Endometrial microvascular endothelial cells (primary cell): ENCODE measurements around the gene OGT. TPM values are rescaled to one million over a fixed set of nuclear protein-coding genes. Genes with fewer than 3 reads are reported as not detected.
"Not testable (repeated sequence)": the region's sequence is repeated elsewhere in the genome, so short reads cannot be mapped to it uniquely, and the experiment has no call there.

Source experiments
- in situ Hi-C: cut with HindIII; loops from 2 replicates; pipeline ENCODE4 v1.10.0; 2017; ENCODE audit warnings: low sequenced_read_pairs, low pct_unique_long_range_greater_than_20kb; ENCODE audit errors: inconsistent ontology term
- total RNA-seq: library from RNA; depleted of rRNA; stranded (reverse); fragments of >200 nt; gene quantifications from one replicate; pipeline ENCODE4 v1.2.3, GENCODE V29; 2015; ENCODE audit errors: inconsistent ontology term

The OGT gene
- 46.6 TPM for total RNA-seq

- in situ Hi-C loops: no loop called here
Observed at GRCh38 chrX:71532753-71533425, at the start of gene OGT. TSS of gene OGT (plus strand) at chrX:71533104. CDS start at chrX:71533300, 196 bp downstream.

DNA sequence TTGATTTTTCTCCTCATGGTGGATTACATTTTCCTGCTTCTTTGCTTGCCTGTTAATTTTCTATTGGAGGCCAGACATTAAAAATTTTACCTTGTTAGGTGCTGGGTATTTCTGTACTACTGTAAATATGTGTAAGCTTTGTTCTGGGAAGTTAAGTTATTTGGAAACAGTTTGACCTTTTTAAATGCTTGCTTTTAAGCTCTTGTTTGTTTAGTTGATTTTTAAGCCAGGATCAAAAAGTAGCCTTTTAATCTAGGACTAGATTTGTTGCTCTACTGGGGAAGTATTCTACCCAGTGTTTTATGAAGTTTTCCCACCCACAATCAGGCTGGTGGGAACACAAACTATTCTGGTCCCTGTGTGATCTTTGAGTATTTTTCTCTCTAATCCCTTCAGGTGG is 45.1 kb upstream of the OGT start:
- in situ Hi-C loops: no loop called here

GRCh38 chrX:71489540-71489939 is 43.4 kb upstream of the OGT start:
- in situ Hi-C loops: no loop called here

GRCh38 chrX:71492231-71493065 is 40.5 kb upstream of the OGT start:
- in situ Hi-C loops: no loop called here

GRCh38 chrX:71493111-71493613 is 39.7 kb upstream of the OGT start:
- in situ Hi-C loops: no loop called here

GRCh38 chrX:71495979-71496378 is 36.9 kb upstream of the OGT start:
- in situ Hi-C loops: not testable (repeated sequence)

DNA sequence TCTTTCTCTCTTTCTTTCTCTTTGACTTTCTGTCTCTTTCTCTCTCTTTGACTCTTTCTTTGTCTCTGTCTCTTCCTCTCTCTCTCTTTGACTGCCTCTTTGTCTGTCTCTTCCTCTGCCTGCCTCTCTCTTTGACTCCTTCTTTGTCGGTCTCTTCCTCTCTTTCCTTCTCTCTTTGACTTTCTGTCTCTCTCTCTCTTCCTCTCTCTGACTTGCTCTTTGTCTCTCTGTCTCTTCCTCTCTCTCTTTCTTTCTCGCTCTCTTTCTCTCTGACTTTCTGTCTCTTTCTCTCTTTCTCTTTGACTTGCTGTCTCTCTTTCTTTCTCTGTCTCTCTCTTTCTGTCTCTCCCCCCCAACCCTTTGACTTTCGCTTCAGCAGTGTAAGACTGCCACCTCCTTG is 36.4 kb upstream of the OGT start:
- in situ Hi-C loops: no loop called here

GRCh38 chrX:71502080-71502479 is 30.8 kb upstream of the OGT start:
- in situ Hi-C loops: not testable (repeated sequence)

DNA sequence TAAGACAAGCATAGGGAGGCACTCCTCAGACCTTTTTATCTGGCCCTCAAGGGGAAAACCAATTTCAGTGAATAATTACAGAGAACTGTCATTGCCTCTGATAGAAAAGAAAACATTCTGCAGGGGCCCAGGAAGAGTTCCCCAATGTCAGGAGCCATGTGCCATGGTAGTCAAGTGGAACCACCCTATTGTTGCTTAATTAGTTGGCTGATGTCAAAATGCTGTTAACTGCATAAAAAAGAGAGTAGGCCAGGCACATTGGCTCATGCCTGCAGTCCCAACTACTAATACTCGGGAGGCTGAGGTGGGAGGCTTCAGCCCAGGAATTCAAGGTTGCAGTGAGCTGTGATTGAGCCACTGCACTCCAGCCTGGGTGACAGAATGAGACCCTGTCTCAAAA is 28.6 kb upstream of the OGT start:
- in situ Hi-C loops: no loop called here

DNA sequence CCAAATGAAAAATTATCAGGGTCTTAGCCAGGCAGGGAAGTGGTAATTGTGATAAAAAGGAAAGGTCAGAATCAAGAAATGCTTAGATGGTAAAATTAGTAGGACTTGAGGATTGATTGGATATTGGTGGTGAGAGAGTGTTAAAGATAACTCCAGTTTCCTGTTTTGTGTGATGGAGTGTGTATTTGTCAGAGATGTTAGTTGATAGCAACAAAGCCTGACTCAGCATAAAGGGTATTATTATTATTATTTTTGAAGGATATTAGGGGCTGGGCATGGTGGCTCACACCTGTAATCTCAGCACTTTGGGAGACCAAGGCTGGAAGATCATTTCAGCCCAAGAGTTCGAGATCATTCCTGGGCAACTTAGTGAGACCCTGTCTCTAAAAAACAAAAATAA is 23.6 kb upstream of the OGT start:
- in situ Hi-C loops: no loop called here

DNA sequence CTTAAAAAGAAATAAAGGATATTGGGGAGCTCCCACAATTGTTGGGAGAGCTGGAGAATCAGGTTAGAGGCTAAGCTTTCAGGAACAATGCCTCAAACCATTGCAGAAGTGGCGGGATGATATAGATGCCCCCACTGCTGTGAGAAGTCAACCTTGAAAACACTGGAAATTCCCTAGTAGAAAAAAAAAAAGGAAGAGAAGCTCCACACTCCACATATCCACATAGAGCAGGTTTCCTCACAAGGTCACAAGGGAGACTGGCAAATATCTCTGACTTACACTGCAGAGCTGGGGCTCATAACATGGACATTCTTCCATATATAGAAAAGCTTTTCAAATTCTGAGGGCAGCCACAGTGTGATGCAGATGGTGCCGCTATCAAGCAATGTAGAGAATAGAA is 22.7 kb upstream of the OGT start:
- in situ Hi-C loops: no loop called here

DNA sequence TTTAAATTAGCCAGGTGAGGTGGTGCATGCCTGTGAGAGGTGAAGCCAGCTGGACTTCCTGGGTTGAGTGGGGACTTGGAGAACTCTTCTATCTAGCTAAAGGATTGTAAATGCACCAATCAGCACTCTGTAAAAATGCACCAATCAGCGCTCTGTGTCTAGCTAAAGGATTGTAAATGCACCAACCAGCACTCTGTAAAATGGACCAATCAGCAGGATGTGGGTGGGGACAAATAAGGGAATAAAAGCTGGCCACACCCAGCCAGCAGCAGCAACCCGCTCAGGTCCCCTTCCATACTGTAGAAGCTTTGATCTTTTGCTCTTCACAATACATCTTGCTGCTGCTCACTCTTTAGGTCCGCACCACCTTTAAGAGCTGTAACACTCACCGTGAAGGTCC is 19.2 kb upstream of the OGT start:
- in situ Hi-C loops: not testable (repeated sequence)

DNA sequence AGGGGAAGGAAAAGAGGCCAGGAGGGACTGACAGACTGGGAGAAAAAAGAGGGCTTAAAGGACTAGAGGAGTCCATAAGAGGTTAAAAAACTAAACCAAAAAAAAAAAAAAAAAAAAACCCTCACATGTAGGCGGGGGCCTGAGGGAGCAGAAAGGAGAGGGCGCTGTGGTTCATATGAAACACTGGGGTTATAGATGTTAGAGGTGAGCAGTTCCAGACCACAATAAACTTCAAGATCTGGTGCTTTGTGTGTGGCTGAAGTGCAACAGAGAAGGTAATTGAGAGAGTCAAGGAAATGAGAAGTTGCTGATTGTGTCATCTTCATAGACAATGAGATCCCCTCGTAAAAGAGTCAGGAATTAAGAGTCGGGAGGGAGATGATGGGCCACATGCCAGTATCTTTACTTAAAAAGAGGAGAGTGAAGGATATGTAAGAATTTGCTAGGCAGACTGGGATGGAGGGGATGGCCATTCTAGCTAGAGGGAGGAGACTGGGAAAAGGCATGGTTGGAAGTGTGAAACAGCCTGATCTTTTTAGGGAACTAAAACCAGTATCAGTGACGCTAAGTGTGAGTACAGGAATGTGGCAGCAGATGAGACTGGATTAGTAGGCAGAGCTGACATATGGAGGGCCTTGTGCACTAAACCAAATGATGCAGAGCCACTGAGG is 18.4 kb upstream of the OGT start:
- in situ Hi-C loops: no loop called here

DNA sequence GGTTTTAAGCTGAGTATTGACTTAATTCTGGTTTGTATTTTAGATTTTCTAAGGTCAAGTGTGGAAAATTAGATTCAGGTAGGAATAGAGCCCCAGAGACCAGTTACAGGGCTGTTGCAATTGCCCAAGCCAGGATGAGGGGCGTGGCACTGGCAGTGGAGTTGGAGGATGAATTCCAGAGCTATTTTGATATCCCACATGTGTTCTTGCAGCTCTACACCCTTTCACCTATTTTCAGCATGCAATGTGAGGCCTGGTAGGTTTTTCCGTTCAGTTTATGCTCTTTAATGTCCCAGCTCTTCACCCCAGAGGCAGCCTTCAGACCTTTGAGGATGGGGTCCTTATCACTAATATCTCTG is 17.9 kb upstream of the OGT start:
- in situ Hi-C loops: no loop called here

DNA sequence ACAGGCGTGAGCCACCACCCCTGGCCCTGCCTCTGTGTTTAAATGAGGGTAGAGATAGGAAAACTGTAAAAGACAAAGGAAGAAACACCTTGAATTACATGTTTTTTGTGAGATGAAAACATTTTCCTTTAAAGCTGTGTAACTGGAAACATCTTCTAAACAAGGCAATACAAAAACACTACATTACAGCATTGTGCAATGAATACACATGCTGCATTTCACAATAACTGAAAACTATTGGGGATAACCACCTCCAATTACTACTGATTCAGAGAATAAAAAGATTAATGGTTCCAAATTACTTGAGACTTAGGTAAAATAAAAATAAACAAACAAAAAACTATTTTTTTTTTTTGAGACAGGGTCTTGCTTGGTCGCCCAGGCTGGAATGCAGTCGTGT is 7.6 kb upstream of the OGT start:
- in situ Hi-C loops: no loop called here

- in situ Hi-C loops: no loop called here
Observed at GRCh38 chrX:71532078-71532752, 689 bp upstream of the OGT start.

- in situ Hi-C loops: no loop called here
Observed at GRCh38 chrX:71533516-71533850, 579 bp downstream of the OGT start.

- in situ Hi-C loops: no loop called here
Observed at GRCh38 chrX:71533851-71534561, 1.1 kb downstream of the OGT start.
